C4-2B (cell line): ENCODE data around the gene SSX2IP.

ENCODE experiments used
- CTCF ChIP-seq: fragments of 450-650 bp; conservative IDR thresholded peaks from 2 replicates; pipeline ENCODE4 v1.5.1; 2017; ENCODE audit warnings: mild to moderate bottlenecking
- ZFX ChIP-seq: fragments of 450-650 bp; IDR thresholded peaks from 2 replicates; pipeline ENCODE4 v1.6.1; 2017

- TF ChIP-seq CTCF (no peak), ZFX (no peak)
Measured at GRCh38 chr1:84605157-84605556, 85.1 kb downstream of the SSX2IP start.
